ENCODE measurements around the gene AFF3. TPM values are rescaled to one million over a fixed set of nuclear protein-coding genes. Genes with fewer than 3 reads are reported as not detected.

The AFF3 gene
- total RNA-seq, 6 experiments from 2014 or later: 1.3 to 7.3 (median 6.4) TPM

- Histone ChIP-seq H3K27me3 (no peaks in the 10 kb centered on the region), H3K4me1 (no peaks in the 10 kb centered on the region), H3K36me3 (no peaks in the 10 kb centered on the region), H3K27ac (no peak overlapping the region), H3K4me3 (no peak overlapping the region), H3K9me3 (no peaks in the 10 kb centered on the region)
- DNase-seq (no peak), ATAC-seq (no peak)
- TF ChIP-seq CTCF (IDR thresholded peaks at IDR 0.05) (no peak), POLR2A (IDR thresholded peaks at IDR 0.05) (no peak)
- intact Hi-C loops (cut with DNase I): no loop called here
Measured at GRCh38 chr2:99695944-99696253, 446.5 kb downstream of the AFF3 start.

GRCh38 chr2:99695130-99695943 is 447.1 kb downstream of the AFF3 start:
- TF ChIP-seq POLR2A (IDR thresholded peaks at IDR 0.05): no peak
- no peak for TF ChIP-seq CTCF (IDR thresholded peaks at IDR 0.05)
- DNase-seq (no peak), ATAC-seq (no peak)
- no peaks in the 10 kb centered on the region for H3K27me3 ChIP-seq
- no peaks in the 10 kb centered on the region for H3K9me3 ChIP-seq
- no peaks in the 10 kb centered on the region for H3K4me1 ChIP-seq
- H3K4me3 ChIP-seq: no peak overlapping the region
- H3K27ac ChIP-seq: no peak overlapping the region
- intact Hi-C loops (cut with DNase I): no loop called here
- 81% methylated on average over 9 of the region's 11 CpGs for WGBS (ENCODE audit: insufficient coverage, low coverage, low lambda C conversion rate, missing lambda C conversion rate)
- no peaks in the 10 kb centered on the region for H3K36me3 ChIP-seq

DNA sequence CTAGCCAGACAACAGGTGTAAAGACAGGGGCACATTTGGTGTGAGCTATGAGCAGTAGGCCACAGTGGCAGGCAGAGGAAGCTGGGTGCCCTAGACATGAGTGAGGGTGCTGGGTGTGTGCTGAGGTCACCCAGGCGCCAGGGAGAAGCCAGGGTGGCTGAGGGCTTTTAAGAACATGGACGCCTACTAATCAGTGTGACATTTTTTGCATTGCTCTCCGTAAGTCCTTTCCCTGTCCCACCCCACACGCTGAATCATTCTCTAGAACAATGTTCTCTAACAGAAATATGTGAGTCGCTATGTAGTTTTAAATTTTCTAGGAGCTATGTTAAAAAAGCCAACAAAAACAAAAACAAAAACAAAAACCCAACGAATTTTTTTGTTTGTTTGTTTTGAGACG is 448.1 kb downstream of the AFF3 start:
- Histone ChIP-seq H3K4me1 (no peaks in the 10 kb centered on the region), H3K36me3 (no peaks in the 10 kb centered on the region), H3K27ac (no peak overlapping the region), H3K27me3 (no peaks in the 10 kb centered on the region), H3K9me3 (no peaks in the 10 kb centered on the region), H3K4me3 (no peak overlapping the region)
- no peak for DNase-seq
- intact Hi-C loops (cut with DNase I): no loop called here
- TF ChIP-seq CTCF (IDR thresholded peaks at IDR 0.05) (no peak), POLR2A (IDR thresholded peaks at IDR 0.05) (no peak)
- ATAC-seq: no peak
- WGBS (ENCODE audit: insufficient coverage, low coverage, low lambda C conversion rate, missing lambda C conversion rate): 75% methylated on average over 7 of the region's 7 CpGs

DNA sequence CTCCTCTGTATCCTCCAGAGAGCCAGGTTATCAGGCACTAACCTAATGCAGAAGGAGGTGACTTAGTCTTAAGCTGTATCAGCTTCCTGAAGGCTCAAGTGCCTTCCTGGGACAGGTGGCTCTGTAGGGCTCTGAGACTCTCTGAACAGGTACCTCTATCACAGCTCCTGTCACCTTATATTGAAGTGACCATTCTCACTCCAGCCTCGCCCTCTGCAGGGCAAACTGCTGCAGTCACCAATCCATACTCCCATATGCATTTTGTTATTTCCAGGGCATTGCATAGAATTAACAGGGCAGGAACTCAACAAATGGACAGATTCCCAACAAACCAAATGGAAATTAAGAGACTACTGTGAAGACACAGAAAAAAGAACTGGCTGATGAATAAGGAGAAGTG is 449.6 kb downstream of the AFF3 start:
- TF ChIP-seq CTCF (IDR thresholded peaks at IDR 0.05): peak in 2 of 4 donors; percentile 6 to 14
- TF ChIP-seq POLR2A (IDR thresholded peaks at IDR 0.05): no peak
- Histone ChIP-seq H3K27ac (no peak overlapping the region), H3K27me3 (no peaks in the 10 kb centered on the region), H3K9me3 (no peaks in the 10 kb centered on the region), H3K4me3 (no peak overlapping the region), H3K4me1 (no peaks in the 10 kb centered on the region), H3K36me3 (no peaks in the 10 kb centered on the region)
- DNase-seq: no peak
- intact Hi-C loops (cut with DNase I): no loop called here
- peak in 1 of 4 donors; percentile 32 for ATAC-seq
- 73% methylated on average over 1 of the region's 1 CpG for WGBS (ENCODE audit: insufficient coverage, low coverage, low lambda C conversion rate, missing lambda C conversion rate)

All from right lobe of liver (tissue), 6 donors.